Effector memory CD8-positive, alpha-beta T cell (primary cell): ENCODE measurements around the gene CFL1.

Source experiments
- ATAC-seq: fragments of 150-1000 bp; cut with Tn5 transposase; replicated peaks from 2 replicates; pipeline ENCODE4 v1.10.0; 2021; ENCODE audit warnings: mild to moderate bottlenecking, moderate library complexity
- DNase-seq, 3 experiments: peaks; one replicate each; pipeline ENCODE4 v3.0.0; 2021
- H3K27ac Mint-ChIP-seq, 2 donors: one replicate each; pipeline ENCODE4 v1.8.0; 2022; ENCODE audit warnings: mild to moderate bottlenecking in 2 of 2, mixed read lengths in 2 of 2, moderate library complexity in 2 of 2
- H3K27me3 Mint-ChIP-seq, 2 donors: one replicate each; pipeline ENCODE4 v1.8.0; 2022; ENCODE audit warnings: mixed read lengths in 2 of 2
- H3K36me3 Mint-ChIP-seq: one replicate; pipeline ENCODE4 v1.8.0; 2022; ENCODE audit warnings: mild to moderate bottlenecking, moderate library complexity, mixed read lengths; ENCODE audit not compliant: insufficient read depth
- H3K4me1 Mint-ChIP-seq, 2 donors: one replicate each; pipeline ENCODE4 v1.8.0; 2022; ENCODE audit warnings: low read depth in 2 of 2, mixed read lengths in 2 of 2
- H3K4me3 Mint-ChIP-seq, 2 donors: one replicate each; pipeline ENCODE4 v1.8.0; 2022; ENCODE audit warnings: mild to moderate bottlenecking in 2 of 2, mixed read lengths in 2 of 2, moderate library complexity in 2 of 2
- H3K9me3 Mint-ChIP-seq, 2 donors: one replicate each; pipeline ENCODE4 v1.8.0; 2022; ENCODE audit warnings: mixed read lengths in 2 of 2

Gene CFL1

DNA sequence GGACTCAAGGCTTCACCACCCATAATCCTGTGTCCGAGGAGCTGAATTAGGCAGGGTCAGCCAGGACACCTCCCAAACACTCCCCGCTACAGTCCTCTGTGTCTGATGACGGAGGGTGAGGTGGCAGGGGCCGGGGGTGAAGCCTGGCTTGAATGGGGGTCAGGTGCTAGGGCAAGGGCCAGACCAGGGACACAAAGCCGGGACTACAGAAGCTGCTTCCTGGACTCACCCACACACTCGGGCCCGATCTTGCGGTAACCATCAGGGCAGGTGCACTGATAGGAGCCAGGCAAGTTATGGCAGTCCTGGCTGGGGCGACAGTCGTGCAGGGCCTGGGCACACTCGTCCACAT lies 12.3 kb upstream of the CFL1 start:
- Mint-ChIP-seq H3K27ac (peak overlapping the region; percentile 19 to 53), H3K27me3 (no peaks in the 10 kb centered on the region), H3K4me1 (peaks cover 18 to 22% of the 10 kb centered on the region in 2 donors), H3K4me3 (no peak overlapping the region), H3K36me3 (peaks cover 16% of the 10 kb centered on the region), H3K9me3 (no peaks in the 10 kb centered on the region)
- DNase-seq (no peak), ATAC-seq (no peak)

GRCh38 chr11:65869643-65870306 lies 11.8 kb upstream of the CFL1 start:
- Mint-ChIP-seq H3K4me3 (peak overlapping the region; percentile 34 to 39), H3K27ac (peak overlapping the region in 1 of 2 donors; percentile 19), H3K9me3 (no peaks in the 10 kb centered on the region), H3K36me3 (peaks cover 21% of the 10 kb centered on the region), H3K27me3 (no peaks in the 10 kb centered on the region), H3K4me1 (peaks cover 20 to 22% of the 10 kb centered on the region in 2 donors)
- DNase-seq (no peak), ATAC-seq (no peak)

GRCh38 chr11:65868907-65869306 lies 10.9 kb upstream of the CFL1 start:
- ATAC-seq (no peak), DNase-seq (no peak)
- H3K9me3 Mint-ChIP-seq, result no peaks in the 10 kb centered on the region
- H3K4me1 Mint-ChIP-seq, result peaks cover 20 to 22% of the 10 kb centered on the region in 2 donors
- H3K4me3 Mint-ChIP-seq, result no peak overlapping the region
- no peaks in the 10 kb centered on the region for H3K27me3 Mint-ChIP-seq
- H3K36me3 Mint-ChIP-seq, result peaks cover 30% of the 10 kb centered on the region
- H3K27ac Mint-ChIP-seq, result no peak overlapping the region

- no peaks in the 10 kb centered on the region for H3K27me3 Mint-ChIP-seq
- no peaks in the 10 kb centered on the region for H3K9me3 Mint-ChIP-seq
- peaks cover 18 to 22% of the 10 kb centered on the region in 2 donors for H3K4me1 Mint-ChIP-seq
- peak; percentile 65 for ATAC-seq
- H3K36me3 Mint-ChIP-seq, result peaks cover 36% of the 10 kb centered on the region
- no peak overlapping the region for H3K4me3 Mint-ChIP-seq
- no peak for DNase-seq
- no peak overlapping the region for H3K27ac Mint-ChIP-seq
Measured at GRCh38 chr11:65868076-65868667, 10.2 kb upstream of the CFL1 start.

DNA sequence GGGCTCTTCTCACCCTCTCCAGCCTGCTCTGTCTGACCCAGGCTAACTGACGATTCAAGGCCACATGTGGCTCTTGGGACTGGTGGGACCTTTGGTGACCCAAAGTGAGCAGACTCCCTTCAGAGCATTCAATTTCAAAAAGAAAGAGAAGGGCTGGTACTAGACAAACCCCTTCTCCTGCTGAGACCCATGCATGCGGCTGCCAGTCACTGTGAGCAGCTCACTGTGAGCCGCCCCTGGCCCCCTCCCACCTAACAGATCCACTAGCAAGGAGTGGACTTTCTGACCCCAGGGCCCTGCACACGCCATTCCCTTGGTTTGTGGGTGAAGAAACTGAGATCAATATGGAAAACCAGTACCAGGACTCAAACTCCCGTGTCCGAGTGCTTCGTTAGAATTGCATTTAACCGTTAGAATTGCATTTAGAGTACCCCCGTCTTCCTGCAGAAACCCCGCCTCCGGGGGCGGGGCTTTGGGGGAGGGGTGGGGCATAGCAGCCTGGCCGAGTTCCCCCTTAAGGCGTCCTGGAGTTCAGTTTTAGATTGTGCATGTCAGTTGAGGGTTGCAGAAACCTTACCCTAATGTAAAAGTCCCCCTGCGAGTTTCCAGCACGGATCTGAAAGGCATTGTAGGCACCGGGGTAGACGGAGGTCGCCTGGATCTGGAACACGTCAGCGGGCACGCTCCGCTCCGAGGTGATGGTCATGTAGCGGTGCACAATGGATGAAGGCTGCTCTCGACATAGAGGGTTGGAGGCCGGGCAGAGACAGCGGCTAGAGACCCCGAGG lies 9.5 kb upstream of the CFL1 start:
- DNase-seq, result no peak
- Mint-ChIP-seq H3K27ac (no peak overlapping the region), H3K27me3 (no peaks in the 10 kb centered on the region), H3K4me1 (peaks cover 20 to 26% of the 10 kb centered on the region in 2 donors), H3K4me3 (no peak overlapping the region), H3K36me3 (peaks cover 43% of the 10 kb centered on the region), H3K9me3 (no peaks in the 10 kb centered on the region)
- ATAC-seq, result peak; percentile 27

GRCh38 chr11:65866509-65867283 lies 8.7 kb upstream of the CFL1 start:
- no peak overlapping the region for H3K4me3 Mint-ChIP-seq
- H3K4me1 Mint-ChIP-seq, result peaks cover 22 to 27% of the 10 kb centered on the region in 2 donors
- H3K36me3 Mint-ChIP-seq, result peaks cover 46% of the 10 kb centered on the region
- no peaks in the 10 kb centered on the region for H3K27me3 Mint-ChIP-seq
- no peak overlapping the region for H3K27ac Mint-ChIP-seq
- ATAC-seq, result no peak
- DNase-seq, result no peak
- no peaks in the 10 kb centered on the region for H3K9me3 Mint-ChIP-seq

GRCh38 chr11:65865550-65866172 lies 7.7 kb upstream of the CFL1 start:
- Mint-ChIP-seq H3K27me3 (no peaks in the 10 kb centered on the region), H3K4me1 (peaks cover 27 to 33% of the 10 kb centered on the region in 2 donors), H3K4me3 (no peak overlapping the region), H3K27ac (no peak overlapping the region), H3K36me3 (peaks cover 46% of the 10 kb centered on the region), H3K9me3 (no peaks in the 10 kb centered on the region)
- no peak for ATAC-seq
- no peak for DNase-seq

DNA sequence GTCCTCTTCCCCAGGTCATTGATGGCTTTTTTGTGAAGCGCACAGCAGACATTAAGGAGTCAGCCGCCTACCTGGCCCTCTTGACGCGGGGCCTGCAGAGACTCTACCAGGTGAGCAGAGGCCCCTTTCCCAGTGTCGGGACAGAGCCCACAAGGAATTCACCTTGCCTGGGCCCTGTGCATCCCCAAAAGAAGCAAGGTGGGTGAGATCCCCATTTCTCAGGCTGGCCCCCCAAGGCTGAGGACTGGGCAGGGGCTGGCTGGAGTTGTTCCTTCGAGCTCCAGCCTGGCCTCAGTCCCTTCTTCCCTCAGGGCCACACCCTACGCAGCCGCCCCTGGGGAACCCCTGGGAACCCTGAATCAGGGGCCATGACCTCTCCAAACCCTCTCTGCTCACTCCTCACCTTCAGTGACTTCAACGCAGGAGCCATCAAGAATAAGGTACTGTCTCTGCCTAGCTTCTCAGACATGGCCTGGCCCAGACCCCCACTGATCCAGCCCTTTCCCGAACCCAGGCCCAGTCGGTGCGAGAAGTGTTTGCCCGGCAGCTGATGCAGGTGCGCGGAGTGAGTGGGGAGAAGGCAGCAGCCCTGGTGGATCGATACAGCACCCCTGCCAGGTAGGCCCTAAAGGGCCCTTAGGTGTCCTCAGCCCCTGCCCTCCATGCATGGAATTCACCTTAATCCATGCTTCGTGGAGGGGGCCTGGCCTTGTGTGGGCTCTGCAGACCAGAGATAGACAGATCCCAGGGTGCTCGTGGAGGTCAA lies 6.9 kb upstream of the CFL1 start:
- no peaks in the 10 kb centered on the region for H3K27me3 Mint-ChIP-seq
- no peak for ATAC-seq

GRCh38 chr11:65863889-65864705 lies 6.1 kb upstream of the CFL1 start:
- peaks cover 28 to 37% of the 10 kb centered on the region in 2 donors for H3K4me1 Mint-ChIP-seq
- no peak for ATAC-seq
- no peaks in the 10 kb centered on the region for H3K27me3 Mint-ChIP-seq
- DNase-seq, result no peak
- H3K4me3 Mint-ChIP-seq, result no peak overlapping the region
- H3K36me3 Mint-ChIP-seq, result peaks cover 53% of the 10 kb centered on the region
- no peaks in the 10 kb centered on the region for H3K9me3 Mint-ChIP-seq
- H3K27ac Mint-ChIP-seq, result peak overlapping the region in 1 of 2 donors; percentile 9

More for the DNA sequence above, 6.9 kb upstream of the CFL1 start:
- H3K4me1 Mint-ChIP-seq, result peaks cover 26 to 34% of the 10 kb centered on the region in 2 donors
- peaks cover 49% of the 10 kb centered on the region for H3K36me3 Mint-ChIP-seq
- no peaks in the 10 kb centered on the region for H3K9me3 Mint-ChIP-seq
- no peak for DNase-seq
- H3K27ac Mint-ChIP-seq, result no peak overlapping the region
- H3K4me3 Mint-ChIP-seq, result no peak overlapping the region

GRCh38 chr11:65862941-65863888 lies 5.2 kb upstream of the CFL1 start:
- Mint-ChIP-seq H3K27ac (peak overlapping the region in 1 of 2 donors; percentile 69), H3K4me3 (peak overlapping the region in 1 of 2 donors; percentile 40), H3K9me3 (no peaks in the 10 kb centered on the region), H3K4me1 (peaks cover 37 to 46% of the 10 kb centered on the region in 2 donors), H3K36me3 (peaks cover 62% of the 10 kb centered on the region), H3K27me3 (no peaks in the 10 kb centered on the region)
- ATAC-seq (no peak), DNase-seq (no peak)

- peaks cover 37 to 46% of the 10 kb centered on the region in 2 donors for H3K4me1 Mint-ChIP-seq
- no peaks in the 10 kb centered on the region for H3K9me3 Mint-ChIP-seq
- H3K4me3 Mint-ChIP-seq, result peak overlapping the region in 1 of 2 donors; percentile 40
- DNase-seq, result no peak
- peaks cover 72% of the 10 kb centered on the region for H3K36me3 Mint-ChIP-seq
- no peaks in the 10 kb centered on the region for H3K27me3 Mint-ChIP-seq
- ATAC-seq, result no peak
- H3K27ac Mint-ChIP-seq, result peak overlapping the region in 1 of 2 donors; percentile 69
Measured at GRCh38 chr11:65862191-65862735, 4.3 kb upstream of the CFL1 start.
